ENCODE results near the gene OIT3. TPM values are rescaled to one million over a fixed set of nuclear protein-coding genes. Genes with fewer than 3 reads are reported as not detected.

Gene OIT3
- total RNA-seq, 2 experiments from 2014 or later = not detected

- no peaks in the 10 kb centered on the region for H3K4me1 Mint-ChIP-seq (ENCODE audit: low read depth)
- TF ChIP-seq CTCF (IDR thresholded peaks at IDR 0.05) = peak; percentile 70
- CTCF ChIA-PET = interaction anchor here (0.8 to 1.8 kb wide), 8 partner anchors 9 to 512 kb away, joined by 3 to 11 read pairs (median 3); no protein-coding TSS in a partner anchor
- H3K9me3 Mint-ChIP-seq = no peaks in the 10 kb centered on the region
- ATAC-seq = no peak
- no peak overlapping the region for H3K4me3 Mint-ChIP-seq
- intact Hi-C loops (cut with micrococcal nuclease) = loop anchor here (10.0 kb wide), 1 partner anchor 511 kb away; no protein-coding TSS in a partner anchor
- H3K27me3 Mint-ChIP-seq = no peaks in the 10 kb centered on the region
- H3K36me3 Mint-ChIP-seq (ENCODE audit: low read depth) = peaks cover 8% of the 10 kb centered on the region
- POLR2A ChIA-PET = no interaction called here
- no peak for DNase-seq
- H3K27ac Mint-ChIP-seq = no peak overlapping the region
Measured at GRCh38 chr10:72875250-72876055, 18.1 kb upstream of the OIT3 start.

- TF ChIP-seq CTCF (IDR thresholded peaks at IDR 0.05) = no peak
- no peak for DNase-seq
- no peak overlapping the region for H3K4me3 Mint-ChIP-seq
- ChIA-PET POLR2A (no interaction called here), CTCF (no interaction called here)
- H3K27ac Mint-ChIP-seq = no peak overlapping the region
- H3K36me3 Mint-ChIP-seq (ENCODE audit: low read depth) = peaks cover 18% of the 10 kb centered on the region
- no peaks in the 10 kb centered on the region for H3K4me1 Mint-ChIP-seq (ENCODE audit: low read depth)
- intact Hi-C loops (cut with micrococcal nuclease) = loop anchor here (10.0 kb wide), 1 partner anchor 514 kb away; no protein-coding TSS in a partner anchor
- peaks cover 10% of the 10 kb centered on the region for H3K9me3 Mint-ChIP-seq
- no peak for ATAC-seq
- no peaks in the 10 kb centered on the region for H3K27me3 Mint-ChIP-seq
Measured at GRCh38 chr10:72879245-72879644, 14.3 kb upstream of the OIT3 start.

- H3K36me3 Mint-ChIP-seq (ENCODE audit: low read depth) = peaks cover 20% of the 10 kb centered on the region
- no peak overlapping the region for H3K27ac Mint-ChIP-seq
- intact Hi-C loops (cut with micrococcal nuclease) = no loop called here
- ATAC-seq (no peak), DNase-seq (no peak)
- H3K4me3 Mint-ChIP-seq = no peak overlapping the region
- CTCF ChIA-PET = interaction anchor here (1.9 kb wide), 1 partner anchor 9 kb away, joined by 5 read pairs; no protein-coding TSS in a partner anchor
- peaks cover 10% of the 10 kb centered on the region for H3K9me3 Mint-ChIP-seq
- POLR2A ChIA-PET = no interaction called here
- H3K27me3 Mint-ChIP-seq = no peaks in the 10 kb centered on the region
- TF ChIP-seq CTCF (IDR thresholded peaks at IDR 0.05) = no peak
- peaks cover 4% of the 10 kb centered on the region for H3K4me1 Mint-ChIP-seq (ENCODE audit: low read depth)
Measured at GRCh38 chr10:72881291-72881690, 12.2 kb upstream of the OIT3 start.

- intact Hi-C loops (cut with micrococcal nuclease) = no loop called here
Measured at GRCh38 chr10:72883861-72884260, 9.7 kb upstream of the OIT3 start.

More at GRCh38 chr10:72883861-72884260, 9.7 kb upstream of the OIT3 start:
- POLR2A ChIA-PET = no interaction called here
- H3K27ac Mint-ChIP-seq = no peak overlapping the region
- no peaks in the 10 kb centered on the region for H3K27me3 Mint-ChIP-seq
- H3K9me3 Mint-ChIP-seq = peaks cover 10% of the 10 kb centered on the region
- H3K4me3 Mint-ChIP-seq = no peak overlapping the region
- TF ChIP-seq CTCF (IDR thresholded peaks at IDR 0.05) = no peak
- CTCF ChIA-PET = interaction anchor here (0.7 kb wide), 1 partner anchor 73 kb away, joined by 3 read pairs; no protein-coding TSS in a partner anchor
- ATAC-seq (no peak), DNase-seq (no peak)
- peaks cover 34% of the 10 kb centered on the region for H3K36me3 Mint-ChIP-seq (ENCODE audit: low read depth)
- peaks cover 15% of the 10 kb centered on the region for H3K4me1 Mint-ChIP-seq (ENCODE audit: low read depth)
